PC-3 (cell line): ENCODE measurements around the gene DNAJC1.

ENCODE experiments used
- CTCF ChIP-seq: fragments of 300-600 bp; sonication (generic); conservative IDR thresholded peaks from 2 replicates; pipeline ENCODE4 v1.5.1; 2017; ENCODE audit warnings: antibody characterized with exemption, low read depth, mild to moderate bottlenecking, low read length
- EZH2 ChIP-seq: fragments of 300-600 bp; sonication (generic); IDR thresholded peaks from one replicate; pipeline ENCODE4 v1.6.1; 2017; ENCODE audit warnings: antibody characterized with exemption, mild to moderate bottlenecking, low read length; ENCODE audit not compliant: unreplicated experiment
- EZH2phosphoT487 ChIP-seq: fragments of 300-600 bp; sonication (generic); IDR thresholded peaks from 2 replicates; pipeline ENCODE4 v1.6.1; 2018; ENCODE audit warnings: mild to moderate bottlenecking, antibody characterized with exemption, low read length, borderline replicate concordance

- TF ChIP-seq CTCF (no peak), EZH2 (no peak), EZH2phosphoT487 (no peak)
These were observed at the start of gene DNAJC1 for GRCh38 chr10:22003177-22003963.
